ENCODE results near the gene NKPD1. TPM values are rescaled to one million over a fixed set of nuclear protein-coding genes. Genes with fewer than 3 reads are reported as not detected.

Gene NKPD1
- total and polyA plus RNA-seq, 2 donors (not counting 3 experiments of a cell fraction or from before 2014, with no cell fraction given) = 0.04 TPM; not detected in 1

- Histone ChIP-seq H3K4me1 (ENCODE audit: control insufficient read depth, extremely low read depth, insufficient read depth, low read length) (peaks cover 15% of the 10 kb centered on the region), H3K4me2 (ENCODE audit: insufficient read depth, low read length) (no peak overlapping the region), H4K20me1 (replicated peaks; ENCODE audit: control insufficient read depth, extremely low read depth, insufficient read depth, low read length) (no peaks in the 10 kb centered on the region), H3K9me1 (replicated peaks; ENCODE audit: control insufficient read depth, extremely low read depth, insufficient read depth, low read length) (no peaks in the 10 kb centered on the region), H3K4me3 (replicated peaks in 1 of 3; ENCODE audit: insufficient read depth in 1 of 3, low read depth in 1 of 3, low read length in 3 of 3) (no peak overlapping the region), H3K9me3 (replicated peaks; ENCODE audit: control insufficient read depth, insufficient read depth, low read length) (no peaks in the 10 kb centered on the region), H3K27ac (ENCODE audit: insufficient read depth, low read depth, low read length) (no peak overlapping the region), H3K36me3 (ENCODE audit: control insufficient read depth in 2 of 2, extremely low read depth in 1 of 2, insufficient read depth in 2 of 2, low read length in 2 of 2) (peaks cover 0 to 2% of the 10 kb centered on the region in 2 experiments), H3K9ac (replicated peaks; ENCODE audit: extremely low read depth, insufficient read depth, low read length) (no peak overlapping the region), H2AFZ (ENCODE audit: low read depth, low read length) (no peak overlapping the region), H3K27me3 (ENCODE audit: control insufficient read depth in 2 of 2, insufficient read depth in 2 of 2, low read length in 2 of 2) (peaks cover 6 to 15% of the 10 kb centered on the region in 2 experiments), H3K79me2 (ENCODE audit: control insufficient read depth, insufficient read depth, low read length) (no peaks in the 10 kb centered on the region)
- intact Hi-C loops (cut with micrococcal nuclease) = no loop called here
- TF ChIP-seq, protein P1, sequence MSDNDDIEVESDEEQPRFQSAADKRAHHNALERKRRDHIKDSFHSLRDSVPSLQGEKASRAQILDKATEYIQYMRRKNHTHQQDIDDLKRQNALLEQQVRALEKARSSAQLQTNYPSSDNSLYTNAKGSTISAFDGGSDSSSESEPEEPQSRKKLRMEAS (IDR thresholded peaks at IDR 0.05; ENCODE audit: insufficient read depth, insufficient read length) = no peak
- TF ChIP-seq, protein P2, sequence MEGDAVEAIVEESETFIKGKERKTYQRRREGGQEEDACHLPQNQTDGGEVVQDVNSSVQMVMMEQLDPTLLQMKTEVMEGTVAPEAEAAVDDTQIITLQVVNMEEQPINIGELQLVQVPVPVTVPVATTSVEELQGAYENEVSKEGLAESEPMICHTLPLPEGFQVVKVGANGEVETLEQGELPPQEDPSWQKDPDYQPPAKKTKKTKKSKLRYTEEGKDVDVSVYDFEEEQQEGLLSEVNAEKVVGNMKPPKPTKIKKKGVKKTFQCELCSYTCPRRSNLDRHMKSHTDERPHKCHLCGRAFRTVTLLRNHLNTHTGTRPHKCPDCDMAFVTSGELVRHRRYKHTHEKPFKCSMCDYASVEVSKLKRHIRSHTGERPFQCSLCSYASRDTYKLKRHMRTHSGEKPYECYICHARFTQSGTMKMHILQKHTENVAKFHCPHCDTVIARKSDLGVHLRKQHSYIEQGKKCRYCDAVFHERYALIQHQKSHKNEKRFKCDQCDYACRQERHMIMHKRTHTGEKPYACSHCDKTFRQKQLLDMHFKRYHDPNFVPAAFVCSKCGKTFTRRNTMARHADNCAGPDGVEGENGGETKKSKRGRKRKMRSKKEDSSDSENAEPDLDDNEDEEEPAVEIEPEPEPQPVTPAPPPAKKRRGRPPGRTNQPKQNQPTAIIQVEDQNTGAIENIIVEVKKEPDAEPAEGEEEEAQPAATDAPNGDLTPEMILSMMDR (IDR thresholded peaks at IDR 0.05; ENCODE audit: extremely low read depth in 1 of 2, insufficient read depth in 1 of 2, low read depth in 1 of 2, low read length in 2 of 2) = no peak
- TF ChIP-seq POLR2A (IDR thresholded peaks at IDR 0.05; ENCODE audit: low read depth, low read length) = no peak
- TF ChIP-seq MYC (IDR thresholded peaks at IDR 0.05; ENCODE audit: low read depth, low read length) = no peak
- TF ChIP-seq POLR2AphosphoS5 (IDR thresholded peaks at IDR 0.05; ENCODE audit: insufficient read depth, low read depth, low read length) = no peak
- TF ChIP-seq GATA2 (IDR thresholded peaks at IDR 0.05; ENCODE audit: insufficient read depth, insufficient read length, low read depth, low read length) = no peak
- TF ChIP-seq FOS (IDR thresholded peaks at IDR 0.05; ENCODE audit: borderline replicate concordance, insufficient read depth, low read length) = no peak
- no peak for TF ChIP-seq EZH2 (IDR thresholded peaks at IDR 0.05; ENCODE audit: borderline replicate concordance, low read depth, low read length, severe bottlenecking)
- TF ChIP-seq JUN (IDR thresholded peaks at IDR 0.05; ENCODE audit: borderline replicate concordance, insufficient read depth, insufficient read length, low read depth) = no peak
- dilution Hi-C loops (cut with MboI; ENCODE audit: extremely low pct_ligation_motif_present, low sequenced_read_pairs) = no loop called here
- CTCF ChIA-PET = interaction anchor here (0.6 to 1.7 kb wide), 4 partner anchors 11 to 99 kb away, joined by 3 to 7 read pairs (median 4); no protein-coding TSS in a partner anchor
- POLR2A ChIA-PET = interaction anchor here (0.5 kb wide), 1 partner anchor 418 kb away, joined by 4 read pairs; no protein-coding TSS in a partner anchor
- FAIRE-seq = no peak
- DNase-seq (ENCODE audit: low read depth, low spot score) = no peak
- no TSS peak for BruUV-seq (replicated peaks)
Observed at GRCh38 chr19:45149129-45149528, 11.7 kb downstream of the NKPD1 start.

Measured in endothelial cell of umbilical vein (primary cell).